NCI-H2171 (cell line): ENCODE measurements around the gene SEC61G.

Experiments
- DNase-seq: peaks from one replicate; lab custom pipeline; 2025; lab: John Stamatoyannopoulos, UW

SEC61G gene

DNA sequence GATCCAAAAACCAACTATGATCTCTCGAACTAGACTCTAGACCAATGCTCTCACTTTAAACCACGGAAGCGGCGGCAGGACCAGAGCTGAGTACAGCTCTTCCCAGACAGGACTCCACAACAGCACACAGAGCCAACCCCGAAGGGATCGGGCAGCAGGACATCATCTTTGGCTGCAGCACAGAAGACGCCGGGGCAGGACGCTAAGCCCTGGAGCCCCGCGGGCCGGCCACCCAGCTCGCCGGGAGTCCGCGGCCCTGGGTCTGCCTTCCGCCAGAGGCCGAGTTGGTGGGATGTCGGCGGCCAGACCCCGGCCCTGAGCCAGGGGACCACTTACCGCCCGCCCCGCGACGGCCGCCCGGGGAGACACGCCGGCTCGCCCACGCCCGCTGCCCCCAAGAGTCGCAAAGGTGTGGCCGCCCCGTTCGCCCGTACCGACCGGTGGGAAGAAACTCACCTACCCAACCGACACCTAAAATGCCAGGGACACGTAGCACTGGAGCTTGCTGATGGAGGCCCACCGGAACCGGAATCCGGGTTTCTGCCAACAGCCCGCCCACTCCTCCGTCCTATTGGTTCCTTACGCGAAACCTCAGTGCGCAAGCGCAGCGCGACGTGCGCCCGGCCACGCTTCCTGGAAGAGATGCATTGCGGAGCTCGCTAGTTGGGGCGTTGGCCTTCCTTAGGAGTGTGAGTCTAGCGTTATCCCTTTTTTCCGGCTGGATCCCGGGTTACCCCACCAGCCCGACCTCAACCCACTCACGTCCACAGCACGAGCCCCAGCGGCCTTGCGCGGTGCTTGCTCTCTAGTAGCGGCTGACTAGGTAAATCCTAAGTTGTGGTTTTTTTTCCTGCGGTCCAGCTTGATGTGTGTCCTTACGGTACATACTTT lies at the start of gene SEC61G:
Gene SEC61G (minus strand): TSS at position 510 of the 891 bp plus-strand sequence. CDS start 1,623 bp downstream, outside the sequence.
- peak; percentile 90 for DNase-seq

GRCh38 chr7:54802841-54803240 lies 43.8 kb upstream of the SEC61G start:
- no peak for DNase-seq

DNA sequence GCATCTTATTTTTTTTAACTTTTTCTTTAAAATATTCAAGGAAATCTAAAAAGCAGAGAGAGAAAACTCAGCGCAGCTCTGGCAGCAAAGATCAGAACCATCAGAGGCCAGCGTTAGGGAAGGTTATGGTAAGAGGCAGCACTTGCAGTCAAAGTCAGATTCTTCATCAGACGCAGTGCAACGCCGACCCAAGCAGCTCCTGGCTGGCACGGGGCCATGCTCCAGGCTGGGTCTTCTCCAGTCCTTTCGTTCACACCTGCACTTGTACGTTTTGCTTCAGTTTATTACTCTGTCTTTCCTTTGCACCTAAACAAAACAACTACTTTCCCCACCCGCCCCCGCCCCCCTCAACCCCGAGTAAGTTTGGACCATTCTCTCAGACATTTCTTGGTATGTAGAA lies 43.1 kb upstream of the SEC61G start:
- DNase-seq, result no peak

- DNase-seq, result no peak
These were observed 40.8 kb upstream of the SEC61G start for GRCh38 chr7:54799792-54800191.

GRCh38 chr7:54798530-54798929 lies 39.5 kb upstream of the SEC61G start:
- no peak for DNase-seq

DNA sequence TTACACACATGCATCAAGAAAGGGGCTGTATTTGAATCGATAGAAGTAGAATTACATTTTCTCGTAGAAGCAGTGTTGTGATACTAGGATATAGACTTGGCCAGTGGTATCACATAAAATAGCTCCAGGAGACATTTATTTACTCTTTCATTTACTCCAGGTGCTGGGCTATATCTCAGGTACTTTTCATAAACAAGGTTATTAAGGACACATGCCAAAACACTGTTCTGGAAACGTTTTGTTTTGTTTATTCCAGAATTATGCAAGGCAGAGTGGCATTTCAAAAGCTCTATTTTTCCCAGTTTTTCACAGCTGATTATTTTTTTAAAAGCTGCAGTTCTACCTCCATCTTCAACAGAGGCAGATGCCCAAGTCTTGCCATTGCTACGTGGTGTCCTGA lies 37.8 kb upstream of the SEC61G start:
- no peak for DNase-seq

DNA sequence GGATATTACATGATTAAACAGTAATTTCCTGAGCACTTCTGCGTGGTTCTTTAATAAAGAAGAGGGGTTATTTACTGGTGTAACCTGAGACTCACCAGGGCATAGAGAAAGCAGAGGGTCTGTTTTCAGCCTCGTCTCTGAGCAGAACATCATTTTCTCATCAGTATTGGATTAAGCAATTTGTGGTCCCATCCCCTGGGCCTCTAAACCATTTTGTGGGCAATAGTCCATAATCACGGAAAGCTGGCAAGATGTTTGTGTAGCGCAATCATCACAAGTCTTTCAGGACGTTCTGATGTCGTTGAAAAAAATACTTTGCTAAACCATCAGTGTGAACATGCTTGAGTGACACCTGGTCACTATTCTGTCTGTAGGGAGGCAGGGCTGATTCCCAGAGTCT lies 37.1 kb upstream of the SEC61G start:
- DNase-seq, result no peak

DNA sequence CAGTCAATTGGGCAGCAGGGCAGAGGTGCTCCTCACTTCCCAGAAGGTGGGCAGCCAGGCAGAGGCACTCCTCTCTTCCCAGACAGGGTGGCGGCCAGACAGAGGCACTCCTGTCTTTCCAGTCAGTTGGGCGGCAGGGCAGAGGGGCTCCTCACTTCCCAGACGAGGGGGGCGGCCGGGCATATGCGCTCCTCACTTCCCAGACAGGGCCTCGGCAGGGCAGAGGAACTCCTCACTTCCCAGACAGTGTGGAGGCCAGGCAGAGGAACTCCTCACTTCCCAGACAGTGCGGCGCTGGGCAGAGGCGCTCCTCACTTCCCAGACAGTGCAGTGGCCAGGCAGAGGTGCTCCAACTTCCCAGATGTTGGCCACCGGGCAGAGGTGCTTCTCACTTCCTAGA lies 33.4 kb upstream of the SEC61G start:
- no peak for DNase-seq

DNA sequence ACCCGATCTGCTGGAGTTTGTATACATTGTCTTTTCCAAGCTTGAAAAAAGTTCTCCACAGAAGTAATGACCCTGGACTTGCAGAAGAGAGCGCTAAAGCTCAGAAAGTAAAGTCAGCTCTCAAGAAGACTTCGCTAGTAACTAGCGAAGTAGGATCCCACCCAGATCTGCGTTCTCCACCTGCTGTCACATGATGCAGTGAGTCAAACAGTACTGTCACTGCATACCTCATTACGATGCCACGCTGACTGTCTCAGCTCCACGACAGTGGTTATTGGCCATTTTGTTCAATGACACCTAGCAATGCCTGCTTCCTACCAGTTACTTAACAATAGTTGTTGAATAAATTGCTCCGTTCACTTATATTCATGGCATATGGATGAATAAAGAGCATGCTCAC lies 29.7 kb upstream of the SEC61G start:
- DNase-seq, result peak; percentile 2

DNA sequence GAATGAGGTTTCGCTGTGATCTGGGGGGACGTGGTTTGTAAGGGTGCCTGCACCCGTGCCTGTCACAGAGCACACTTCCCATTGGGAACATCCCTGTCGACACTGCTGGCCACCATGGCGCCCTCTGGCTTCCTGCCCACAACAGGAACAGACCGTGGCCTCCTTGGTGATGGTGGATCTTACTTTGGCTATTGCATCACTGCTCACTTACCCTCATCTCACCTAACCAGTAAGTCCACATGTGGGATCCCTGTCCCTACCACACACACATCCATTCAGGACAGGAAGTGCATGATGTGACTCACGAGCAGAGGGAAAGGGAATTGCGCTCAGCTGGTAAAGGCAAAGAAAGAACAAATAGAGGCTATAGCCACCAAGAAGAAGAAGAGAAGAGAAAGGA lies 26.2 kb upstream of the SEC61G start:
- no peak for DNase-seq

- no peak for DNase-seq
These were observed 24.9 kb upstream of the SEC61G start for GRCh38 chr7:54783952-54784351.

DNA sequence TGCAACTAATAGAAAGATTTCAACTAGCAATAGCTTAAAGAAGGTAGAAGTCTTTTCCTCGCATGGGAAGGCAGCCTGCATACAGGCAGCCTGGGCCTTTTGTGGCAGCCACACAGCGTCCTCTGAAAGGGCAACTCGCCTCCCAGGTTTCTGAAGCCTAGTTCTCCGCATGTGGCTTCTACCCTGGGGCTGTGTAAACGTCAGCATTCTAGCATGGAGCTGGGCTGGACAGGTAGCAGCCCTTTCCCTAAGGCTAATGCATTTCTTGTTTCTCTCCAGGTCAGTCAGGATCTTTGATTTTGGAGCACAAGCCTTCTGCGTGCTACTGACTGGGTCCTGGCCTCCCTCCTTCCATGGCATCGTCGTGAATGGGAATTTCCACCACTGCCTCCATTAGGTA lies 23.8 kb upstream of the SEC61G start:
- no peak for DNase-seq

DNA sequence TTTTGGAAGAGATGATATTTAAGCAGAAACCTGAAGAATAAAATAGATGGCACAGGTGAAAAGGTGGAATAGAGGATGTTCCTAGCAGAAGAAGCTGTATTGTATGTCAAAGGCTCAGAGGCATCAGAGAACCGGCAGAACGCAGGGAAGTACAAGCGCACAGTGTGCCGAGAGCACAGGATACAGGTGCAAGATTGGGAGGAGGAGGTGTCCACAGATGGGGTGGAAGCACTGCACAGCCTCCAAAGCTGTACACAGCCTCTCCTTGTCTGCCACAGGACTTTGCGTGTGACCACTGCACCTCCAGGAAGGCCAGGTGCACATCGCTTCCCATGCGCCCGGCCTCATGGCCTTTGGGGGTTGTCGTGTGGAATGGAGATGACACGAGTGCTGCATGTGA lies 23.3 kb upstream of the SEC61G start:
- no peak for DNase-seq

GRCh38 chr7:54781134-54781920 lies 22.3 kb upstream of the SEC61G start:
- no peak for DNase-seq

- DNase-seq, result no peak
These were observed 21.5 kb upstream of the SEC61G start for GRCh38 chr7:54780490-54780889.

DNA sequence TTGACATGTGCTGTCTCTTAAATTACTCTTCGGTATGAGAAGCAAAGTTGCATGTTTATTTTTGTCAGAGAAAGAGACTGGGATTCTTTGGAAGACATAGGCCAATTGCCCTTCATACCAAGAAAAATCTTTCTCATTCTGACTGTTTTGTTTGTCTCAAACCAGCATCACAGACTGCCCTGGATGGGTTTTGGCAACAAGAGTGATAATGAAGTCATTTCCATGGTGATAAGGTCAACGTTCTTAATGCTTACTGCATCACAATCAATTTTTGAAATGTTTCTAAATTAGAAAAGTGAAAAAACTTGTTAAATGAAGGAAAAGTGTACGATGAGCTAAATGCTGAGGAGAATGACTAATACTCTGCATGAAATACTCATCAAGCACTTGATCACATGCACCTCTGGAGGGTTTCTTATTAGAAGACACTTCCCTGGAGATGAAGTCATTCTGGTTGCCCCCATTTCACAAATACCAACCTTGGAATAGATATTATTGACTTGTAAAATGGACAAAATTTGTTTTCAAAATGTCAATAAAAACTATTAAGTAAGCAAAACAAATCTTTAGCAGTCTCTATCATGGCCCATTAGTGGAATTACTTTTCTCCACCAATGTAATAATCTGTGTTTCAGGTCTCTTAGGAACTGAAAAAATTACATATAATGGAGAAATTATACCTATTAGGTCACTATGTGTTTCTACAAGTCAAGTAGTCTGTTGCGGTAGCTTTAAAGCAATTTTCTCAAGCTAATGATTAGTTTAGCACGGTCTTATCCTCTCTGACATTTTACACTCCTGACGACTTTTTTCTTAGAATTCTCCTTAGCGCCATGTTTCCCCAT lies 19.9 kb upstream of the SEC61G start:
- no peak for DNase-seq

GRCh38 chr7:54778166-54778565 lies 19.2 kb upstream of the SEC61G start:
- no peak for DNase-seq

DNA sequence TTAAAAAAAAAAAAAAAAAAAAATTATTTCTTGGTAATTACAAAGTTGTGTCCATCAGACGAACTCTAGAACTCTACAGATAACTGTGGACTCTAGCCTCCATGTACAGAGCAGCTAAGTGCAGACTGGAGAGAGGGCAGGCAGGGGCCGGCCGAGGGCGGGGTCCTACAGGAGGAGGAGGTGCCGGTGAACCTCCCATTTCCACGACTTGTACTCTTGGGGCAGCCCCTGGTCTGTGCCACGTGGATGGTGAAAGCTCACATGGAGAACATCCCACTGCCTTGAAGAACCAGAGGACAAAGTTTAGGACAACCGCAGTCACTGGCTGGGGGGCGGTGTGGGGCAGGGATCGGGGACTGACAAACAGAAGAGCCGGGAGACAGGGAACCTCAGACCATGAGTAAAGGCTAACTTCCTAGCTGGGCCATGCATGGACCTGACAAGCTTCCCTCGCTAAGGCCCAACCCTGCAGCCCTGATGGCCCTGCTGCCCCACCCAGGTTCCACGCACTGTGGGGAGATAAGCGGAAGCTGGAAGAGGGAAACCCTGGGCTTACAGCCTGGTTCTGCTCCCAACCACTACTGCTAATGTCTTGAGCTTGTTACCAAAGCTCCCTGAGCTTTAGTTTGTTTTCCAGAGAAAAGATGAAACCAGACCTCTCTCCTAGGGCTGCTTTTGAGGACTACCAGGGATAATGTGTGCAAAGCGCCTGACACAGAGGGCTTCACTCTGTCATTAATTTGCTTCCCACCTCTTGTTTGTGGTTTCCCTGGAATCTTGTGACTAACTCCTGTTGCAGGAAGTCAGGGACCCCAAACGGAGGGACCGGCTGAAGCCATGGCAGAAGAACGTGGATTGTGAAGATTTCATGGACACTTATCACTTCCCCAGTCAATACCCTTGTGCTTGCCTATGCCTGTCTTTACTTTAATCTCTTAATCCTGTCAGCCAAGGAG lies 16.1 kb upstream of the SEC61G start:
- no peak for DNase-seq

DNA sequence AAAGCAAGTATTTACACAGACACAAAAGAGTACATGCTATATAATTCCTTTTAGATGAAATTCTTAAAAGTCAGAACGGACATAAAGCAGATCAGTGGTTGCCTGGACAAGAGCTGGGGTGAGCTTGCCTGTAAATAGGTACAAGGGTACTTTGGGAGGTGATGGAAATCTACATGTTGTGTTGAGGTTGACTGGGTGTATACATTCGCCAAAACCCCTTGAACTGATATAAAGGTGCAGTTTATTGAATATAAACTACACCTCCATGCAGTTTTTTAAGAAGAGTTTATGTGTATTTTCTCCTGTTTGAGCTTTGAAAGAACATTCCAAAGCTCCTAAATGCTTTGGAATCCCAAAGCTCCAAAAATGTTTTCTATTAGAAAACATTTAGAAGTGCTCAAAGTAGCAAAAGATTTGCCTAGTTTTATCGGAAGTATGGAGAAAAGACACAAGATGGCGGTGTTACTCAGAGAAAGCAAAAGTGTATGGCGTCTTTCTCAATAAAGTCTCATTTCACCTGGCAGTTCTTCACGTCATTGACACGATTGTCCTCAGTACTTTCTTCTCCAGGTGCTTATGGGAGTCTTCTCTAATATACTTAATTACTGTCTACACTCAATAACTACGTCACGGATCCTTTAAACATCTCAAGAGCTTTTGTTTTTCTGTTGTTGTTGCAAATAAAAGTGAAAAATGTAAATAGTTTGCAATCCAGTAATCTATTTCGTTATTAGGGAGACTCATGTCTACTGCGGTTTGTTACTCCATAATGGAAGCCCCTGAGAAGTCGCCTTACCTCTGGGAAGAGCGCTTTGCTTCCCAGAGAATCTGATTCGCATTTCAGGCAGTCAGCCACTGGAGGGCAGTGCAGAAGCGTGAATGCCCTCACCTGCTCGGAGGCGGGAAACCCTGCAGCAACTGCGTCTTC lies 14.7 kb upstream of the SEC61G start:
- peak; percentile 77 for DNase-seq

DNA sequence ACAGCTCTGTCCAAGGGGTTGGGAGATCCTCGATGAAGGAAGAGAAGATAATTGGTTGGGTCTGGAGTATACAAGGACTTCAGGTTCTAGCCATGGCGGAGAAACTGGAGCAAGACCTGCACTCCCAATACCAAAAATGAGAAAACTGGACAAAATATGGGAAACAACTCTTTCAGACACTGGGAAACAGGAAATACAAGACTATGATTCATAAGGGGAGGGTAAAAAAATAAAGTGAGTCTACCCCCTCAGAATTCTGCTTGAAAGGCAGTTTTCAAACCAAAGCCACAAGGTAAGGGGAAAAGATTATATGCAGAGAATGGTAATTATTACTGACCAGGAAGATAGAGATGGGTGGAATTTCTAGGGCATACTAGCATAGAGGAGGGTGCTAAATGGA lies 10.2 kb upstream of the SEC61G start:
- DNase-seq, result no peak
